Trophoblast cell (in vitro differentiated cells and primary cell): ENCODE results near the gene GSTCD.
A peak's percentile ranks its signal among the peaks of the same experiment; 100 is the strongest.

ENCODE experiments used
- DNase-seq, 2 donors: peaks; one replicate each; pipeline ENCODE4 v3.0.0-alpha.2; 2016
- H2AFZ ChIP-seq: 2 replicates; pipeline ENCODE4 v1.6.1; 2013; ENCODE audit warnings: low read length, moderate library complexity, mild to moderate bottlenecking; ENCODE audit not compliant: insufficient read depth, poor library complexity
- H2AK5ac ChIP-seq: 2 replicates; pipeline ENCODE4 v1.6.1; 2013; ENCODE audit warnings: mild to moderate bottlenecking, low read length
- H2BK120ac ChIP-seq: 2 replicates; pipeline ENCODE4 v1.6.1; 2013; ENCODE audit warnings: low read length, mild to moderate bottlenecking, moderate library complexity; ENCODE audit not compliant: insufficient read depth, poor library complexity
- H2BK12ac ChIP-seq: 2 replicates; pipeline ENCODE4 v1.6.1; 2013; ENCODE audit warnings: mild to moderate bottlenecking, low read length, moderate library complexity
- H2BK5ac ChIP-seq: 2 replicates; pipeline ENCODE4 v1.6.1; 2013; ENCODE audit warnings: low read length, low read depth, moderate library complexity, mild to moderate bottlenecking; ENCODE audit not compliant: poor library complexity
- H3K14ac ChIP-seq: 2 replicates; pipeline ENCODE4 v1.6.1; 2013; ENCODE audit warnings: mild to moderate bottlenecking, low read length
- H3K18ac ChIP-seq: 2 replicates; pipeline ENCODE4 v1.6.1; 2013; ENCODE audit warnings: mild to moderate bottlenecking, low read length
- H3K23ac ChIP-seq: 2 replicates; pipeline ENCODE4 v1.6.1; 2013; ENCODE audit warnings: low read length
- H3K27ac ChIP-seq: 2 replicates; pipeline ENCODE4 v1.5.1; 2013; ENCODE audit warnings: low read depth, mild to moderate bottlenecking, inconsistent platforms, low read length, moderate library complexity
- H3K27me3 ChIP-seq: 2 replicates; pipeline ENCODE4 v1.6.1; 2013; ENCODE audit warnings: inconsistent platforms, mild to moderate bottlenecking, low read length, moderate library complexity; ENCODE audit not compliant: insufficient read depth
- H3K36me3 ChIP-seq, 2 experiments: 1 replicate in 1 of 2; 2 replicates in 1 of 2; pipeline ENCODE4 v1.6.1; 2013; ENCODE audit warnings: low read length in 2 of 2, mild to moderate bottlenecking in 2 of 2, moderate library complexity in 1 of 2; ENCODE audit not compliant: insufficient read depth in 2 of 2, control insufficient read depth in 1 of 2
- H3K4ac ChIP-seq: 2 replicates; pipeline ENCODE4 v1.6.1; 2013; ENCODE audit warnings: low read depth, mild to moderate bottlenecking, low read length, moderate library complexity
- H3K4me1 ChIP-seq, 2 experiments: 1 replicate in 1 of 2; 2 replicates in 1 of 2; pipeline ENCODE4 v1.6.1; 2013; ENCODE audit warnings: low read length in 2 of 2, mild to moderate bottlenecking in 2 of 2, moderate library complexity in 1 of 2; ENCODE audit not compliant: insufficient read depth in 2 of 2, control insufficient read depth in 1 of 2
- H3K4me2 ChIP-seq: 2 replicates; pipeline ENCODE4 v1.6.1; 2013; ENCODE audit warnings: inconsistent platforms, mild to moderate bottlenecking, low read length, moderate library complexity
- H3K4me3 ChIP-seq: 2 replicates; pipeline ENCODE4 v1.5.1; 2013; ENCODE audit warnings: mild to moderate bottlenecking, low read depth, low read length, inconsistent platforms
- H3K79me1 ChIP-seq: one replicate; pipeline ENCODE4 v1.6.1; 2013; ENCODE audit warnings: low read length
- H3K79me2 ChIP-seq: 2 replicates; pipeline ENCODE4 v1.6.1; 2013; ENCODE audit warnings: low read length, mild to moderate bottlenecking; ENCODE audit not compliant: control insufficient read depth, insufficient read depth, poor library complexity
- H3K9ac ChIP-seq: 2 replicates; pipeline ENCODE4 v1.6.1; 2013; ENCODE audit warnings: mild to moderate bottlenecking, low read length
- H3K9me3 ChIP-seq: 2 replicates; pipeline ENCODE4 v1.6.1; 2013; ENCODE audit warnings: low read depth, mild to moderate bottlenecking, control low read depth, inconsistent platforms, low read length; ENCODE audit not compliant: insufficient read depth
- H4K12ac ChIP-seq: 2 replicates; pipeline ENCODE4 v1.6.1; 2013; ENCODE audit warnings: low read depth, mild to moderate bottlenecking, low read length, moderate library complexity
- H4K8ac ChIP-seq: 2 replicates; pipeline ENCODE4 v1.6.1; 2013; ENCODE audit warnings: low read depth, mild to moderate bottlenecking, low read length, moderate library complexity
- H4K91ac ChIP-seq: one replicate; pipeline ENCODE4 v1.6.1; 2013; ENCODE audit warnings: low read depth, mild to moderate bottlenecking, low read length, moderate library complexity
- WGBS: extraction: QIAGEN DNeasy Blood & Tissue Kit; methylation state at CpG from one replicate; pipeline ENCODE4 v1.1.7; 2013; ENCODE audit warnings: missing lambda C conversion rate; ENCODE audit not compliant: insufficient read length, insufficient coverage; ENCODE audit errors: extremely low coverage; 5-methylcytosine and 5-hydroxymethylcytosine counted together

Gene GSTCD

DNA sequence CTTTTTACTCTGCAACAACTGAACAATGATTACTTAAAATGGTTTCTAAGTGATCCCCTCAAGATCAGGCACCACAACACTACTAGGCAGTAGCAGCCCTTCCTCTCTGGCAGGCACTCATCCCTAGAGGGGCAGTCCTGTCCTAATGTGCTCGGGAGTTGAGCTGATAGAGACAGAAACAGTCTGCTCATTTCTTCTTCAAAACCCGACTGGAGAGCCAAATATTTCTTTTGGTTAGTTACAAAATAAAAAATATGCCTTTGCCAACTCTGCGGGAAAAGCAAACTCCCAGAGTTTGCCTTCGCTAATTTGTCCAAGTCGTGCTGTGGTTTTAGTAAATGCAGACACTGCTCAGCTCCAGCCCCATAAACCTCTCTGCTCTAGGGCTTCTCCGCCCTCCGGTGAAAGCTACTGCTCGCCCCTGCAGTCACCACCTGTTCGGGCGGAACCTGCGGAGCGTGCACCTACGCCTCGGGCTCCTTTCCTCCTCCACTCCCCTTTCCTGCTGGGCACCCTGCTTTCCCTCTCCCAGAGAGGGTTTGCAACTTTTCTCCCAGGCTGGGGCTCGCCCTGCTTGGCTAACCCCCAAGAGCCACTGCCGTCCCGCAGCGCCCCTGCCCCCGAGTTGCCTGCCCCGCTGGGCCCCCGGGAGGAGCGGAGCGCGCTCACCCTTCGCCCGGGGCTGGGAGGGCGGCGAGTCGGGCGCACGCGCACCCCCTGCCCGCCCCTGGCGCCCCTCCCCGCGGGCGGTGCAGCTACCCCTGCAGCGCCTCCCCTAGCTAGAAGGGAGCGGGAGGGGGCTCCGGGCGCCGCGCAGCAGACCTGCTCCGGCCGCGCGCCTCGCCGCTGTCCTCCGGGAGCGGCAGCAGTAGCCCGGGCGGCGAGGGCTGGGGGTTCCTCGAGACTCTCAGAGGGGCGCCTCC is 186.3 kb downstream of the GSTCD start, which contains the start of gene NPNT:
NPNT (plus strand) TSS at position 812 of the 923 bp plus-strand sequence. CDS start 182 bp downstream, outside the sequence.
- Histone ChIP-seq H3K27me3 (peaks cover 15% of the 10 kb centered on the region), H3K79me1 (no peaks in the 10 kb centered on the region), H3K4me3 (peak within 1 kb of the TSS; percentile 67), H3K4me1 (peaks cover 10 to 18% of the 10 kb centered on the region in 2 experiments), H4K91ac (no peak within 1 kb of the TSS), H2AFZ (peak within 1 kb of the TSS; percentile 59), H4K12ac (no peak within 1 kb of the TSS), H3K23ac (no peak within 1 kb of the TSS), H3K9ac (no peak within 1 kb of the TSS), H3K4me2 (peak within 1 kb of the TSS; percentile 87), H3K18ac (no peak within 1 kb of the TSS), H2AK5ac (no peak within 1 kb of the TSS), H3K14ac (no peak within 1 kb of the TSS), H3K9me3 (peaks cover 3% of the 10 kb centered on the region), H3K27ac (no peak within 1 kb of the TSS), H2BK12ac (no peak within 1 kb of the TSS), H2BK5ac (no peak within 1 kb of the TSS), H3K79me2 (no peaks in the 10 kb centered on the region), H2BK120ac (no peak within 1 kb of the TSS), H3K4ac (no peak within 1 kb of the TSS), H4K8ac (no peak within 1 kb of the TSS), H3K36me3 (no peaks in the 10 kb centered on the region)
- DNase-seq = peak in 1 of 2 donors; percentile 10
- no CpG with 5 or more reads among the region's 56 CpGs for WGBS

- Histone ChIP-seq H3K79me1 (no peaks in the 10 kb centered on the region), H3K18ac (no peak overlapping the region), H4K8ac (no peak overlapping the region), H3K4me3 (peak overlapping the region; percentile 67), H3K79me2 (no peaks in the 10 kb centered on the region), H3K9me3 (peaks cover 3% of the 10 kb centered on the region), H3K36me3 (no peaks in the 10 kb centered on the region), H2AFZ (peak overlapping the region; percentile 59), H3K27ac (no peak overlapping the region), H3K27me3 (peaks cover 15% of the 10 kb centered on the region), H3K4me1 (peaks cover 10 to 18% of the 10 kb centered on the region in 2 experiments), H4K12ac (no peak overlapping the region), H3K4ac (no peak overlapping the region), H4K91ac (no peak overlapping the region), H3K14ac (no peak overlapping the region), H3K23ac (no peak overlapping the region), H3K4me2 (peak overlapping the region; percentile 87), H3K9ac (no peak overlapping the region), H2BK12ac (no peak overlapping the region), H2AK5ac (no peak overlapping the region), H2BK5ac (no peak overlapping the region), H2BK120ac (no peak overlapping the region)
- WGBS = no CpG with 5 or more reads among the region's 84 CpGs
- peak in 1 of 2 donors; percentile 32 for DNase-seq
Observed at GRCh38 chr4:105895583-105896460, 187.2 kb downstream of the GSTCD start.

DNA sequence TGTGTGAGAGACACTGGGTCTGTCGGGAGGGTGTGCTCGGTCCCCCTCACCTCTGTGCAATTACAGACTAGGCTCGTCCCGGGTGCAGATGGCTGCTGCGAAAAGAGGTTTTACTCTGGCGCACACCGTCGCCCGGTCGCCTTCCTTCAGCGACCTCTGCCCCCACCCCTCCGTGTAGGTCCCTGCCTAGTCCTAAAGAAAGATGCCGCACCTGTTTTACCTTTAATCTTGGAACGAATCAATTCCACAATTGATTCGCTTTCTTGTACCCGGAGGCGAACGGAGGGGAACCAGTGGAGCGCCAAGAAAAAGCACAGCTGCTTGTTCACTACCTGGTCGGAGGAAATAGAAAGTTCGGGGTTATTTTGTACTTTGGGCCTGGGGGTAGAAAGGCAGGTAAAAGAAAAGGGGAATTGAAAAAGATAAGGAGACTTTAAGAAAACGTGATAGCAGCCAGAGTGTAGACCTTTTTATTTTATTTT is 187.9 kb downstream of the GSTCD start:
- Histone ChIP-seq H4K91ac (no peak overlapping the region), H3K4ac (no peak overlapping the region), H3K9ac (no peak overlapping the region), H4K8ac (no peak overlapping the region), H3K27me3 (peaks cover 15% of the 10 kb centered on the region), H3K18ac (no peak overlapping the region), H2AFZ (peak overlapping the region; percentile 59), H2AK5ac (no peak overlapping the region), H3K23ac (no peak overlapping the region), H3K4me3 (peak overlapping the region; percentile 56), H3K36me3 (no peaks in the 10 kb centered on the region), H3K79me2 (no peaks in the 10 kb centered on the region), H3K14ac (no peak overlapping the region), H3K27ac (no peak overlapping the region), H2BK120ac (no peak overlapping the region), H3K4me1 (peaks cover 10 to 18% of the 10 kb centered on the region in 2 experiments), H3K79me1 (no peaks in the 10 kb centered on the region), H2BK5ac (no peak overlapping the region), H2BK12ac (no peak overlapping the region), H3K4me2 (peak overlapping the region; percentile 87), H4K12ac (peak overlapping the region; percentile 40), H3K9me3 (peaks cover 3% of the 10 kb centered on the region)
- no CpG with 5 or more reads among the region's 22 CpGs for WGBS
- no peak for DNase-seq
